Nephron progenitor cell (in vitro differentiated cells): ENCODE data around the gene RASSF1.

Experiments
- DNase-seq: peaks from one replicate; pipeline ENCODE4 v3.0.0; 2021
- H3K27ac Mint-ChIP-seq: 2 replicates; pipeline ENCODE4 v1.8.0; 2021; ENCODE audit warnings: mild to moderate bottlenecking, moderate library complexity, mixed read lengths
- H3K27me3 Mint-ChIP-seq: 2 replicates; pipeline ENCODE4 v1.8.0; 2021; ENCODE audit warnings: mild to moderate bottlenecking, low read depth, mixed read lengths; ENCODE audit not compliant: poor library complexity
- H3K36me3 Mint-ChIP-seq: 2 replicates; pipeline ENCODE4 v1.8.0; 2021; ENCODE audit warnings: low read depth, mixed read lengths
- H3K4me1 Mint-ChIP-seq: 2 replicates; pipeline ENCODE4 v1.8.0; 2021; ENCODE audit warnings: mixed read lengths
- H3K4me3 Mint-ChIP-seq: 2 replicates; pipeline ENCODE4 v1.8.0; 2021; ENCODE audit warnings: mild to moderate bottlenecking, moderate library complexity, mixed read lengths
- H3K9me3 Mint-ChIP-seq: 2 replicates; pipeline ENCODE4 v1.8.0; 2021; ENCODE audit warnings: mild to moderate bottlenecking, moderate library complexity, mixed read lengths
- TF ChIP-seq, protein P1 (sequence below): fragments of 200-600 bp; sonication (generic); IDR thresholded peaks from 2 replicates; pipeline ENCODE4 v1.5.0; 2021; ENCODE audit warnings: antibody characterized with exemption

RASSF1 gene

DNA sequence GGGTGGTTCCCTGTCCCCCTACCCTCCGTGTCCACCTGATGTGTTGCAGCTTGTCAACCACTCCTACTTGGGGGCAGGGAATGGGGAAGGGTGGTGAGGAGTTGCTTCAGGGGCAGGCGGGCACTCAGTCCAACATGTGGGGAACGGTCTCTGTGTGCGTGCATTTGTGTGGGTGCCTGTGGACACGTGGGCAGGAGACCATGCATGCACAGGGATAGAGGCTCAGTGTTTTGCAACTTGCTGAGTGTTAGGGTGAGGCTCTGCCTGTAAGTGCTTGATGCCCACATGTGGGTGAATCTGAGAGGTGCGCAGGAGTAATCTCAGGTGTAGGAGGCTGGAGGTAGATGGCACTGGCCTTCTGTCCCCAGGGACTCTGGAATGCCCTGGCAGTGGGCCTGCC is 43.1 kb upstream of the RASSF1 start:
- no peak for DNase-seq
- Mint-ChIP-seq H3K27ac (no peak overlapping the region), H3K27me3 (peaks cover 4% of the 10 kb centered on the region), H3K36me3 (no peaks in the 10 kb centered on the region), H3K4me1 (peaks cover 43% of the 10 kb centered on the region), H3K9me3 (no peaks in the 10 kb centered on the region), H3K4me3 (no peak overlapping the region)
- TF ChIP-seq, protein P1, sequence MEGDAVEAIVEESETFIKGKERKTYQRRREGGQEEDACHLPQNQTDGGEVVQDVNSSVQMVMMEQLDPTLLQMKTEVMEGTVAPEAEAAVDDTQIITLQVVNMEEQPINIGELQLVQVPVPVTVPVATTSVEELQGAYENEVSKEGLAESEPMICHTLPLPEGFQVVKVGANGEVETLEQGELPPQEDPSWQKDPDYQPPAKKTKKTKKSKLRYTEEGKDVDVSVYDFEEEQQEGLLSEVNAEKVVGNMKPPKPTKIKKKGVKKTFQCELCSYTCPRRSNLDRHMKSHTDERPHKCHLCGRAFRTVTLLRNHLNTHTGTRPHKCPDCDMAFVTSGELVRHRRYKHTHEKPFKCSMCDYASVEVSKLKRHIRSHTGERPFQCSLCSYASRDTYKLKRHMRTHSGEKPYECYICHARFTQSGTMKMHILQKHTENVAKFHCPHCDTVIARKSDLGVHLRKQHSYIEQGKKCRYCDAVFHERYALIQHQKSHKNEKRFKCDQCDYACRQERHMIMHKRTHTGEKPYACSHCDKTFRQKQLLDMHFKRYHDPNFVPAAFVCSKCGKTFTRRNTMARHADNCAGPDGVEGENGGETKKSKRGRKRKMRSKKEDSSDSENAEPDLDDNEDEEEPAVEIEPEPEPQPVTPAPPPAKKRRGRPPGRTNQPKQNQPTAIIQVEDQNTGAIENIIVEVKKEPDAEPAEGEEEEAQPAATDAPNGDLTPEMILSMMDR = no peak

DNA sequence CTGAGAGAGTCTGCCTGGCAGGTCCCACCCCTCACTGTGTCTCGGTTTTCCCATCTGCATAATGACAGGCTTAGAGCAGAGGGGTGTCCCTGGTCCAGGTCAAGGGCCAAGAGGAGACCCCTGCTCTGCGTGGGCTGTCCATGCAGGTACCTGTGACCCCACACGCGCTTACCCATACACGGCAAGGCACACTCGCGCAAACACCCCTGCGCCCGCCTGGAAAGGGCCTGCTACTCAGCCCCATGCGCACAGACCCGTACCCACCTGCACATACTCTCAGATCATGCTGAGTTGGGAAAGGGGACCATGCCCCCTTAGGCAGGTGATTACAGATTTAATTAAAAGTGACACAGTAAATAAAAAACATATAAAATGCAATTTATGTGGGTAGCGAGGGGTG is 42.1 kb upstream of the RASSF1 start:
- Mint-ChIP-seq H3K4me3 (no peak overlapping the region), H3K27ac (no peak overlapping the region)

DNA sequence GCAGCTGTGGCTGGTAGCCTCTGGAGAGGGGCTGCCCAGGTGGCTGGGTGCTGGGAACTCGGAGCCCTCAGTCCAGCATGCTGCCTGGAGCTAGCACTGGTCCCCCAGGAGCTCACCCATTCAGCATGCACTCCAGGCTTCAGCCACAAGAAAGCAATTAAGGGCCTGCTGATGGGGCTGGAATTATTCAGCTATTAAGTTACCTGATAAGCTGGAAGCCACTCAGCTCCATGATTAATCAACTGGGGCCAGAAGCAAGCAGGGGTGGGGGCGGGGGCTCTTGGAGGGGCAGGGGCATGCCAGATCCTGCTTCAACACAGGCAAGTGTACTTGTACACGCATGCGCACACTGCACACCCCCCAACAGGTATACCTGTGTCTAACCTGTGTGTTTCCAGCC is 40.7 kb upstream of the RASSF1 start:
- DNase-seq = no peak
- Mint-ChIP-seq H3K4me3 (no peak overlapping the region), H3K9me3 (no peaks in the 10 kb centered on the region), H3K27me3 (peaks cover 4% of the 10 kb centered on the region), H3K4me1 (peaks cover 45% of the 10 kb centered on the region), H3K36me3 (no peaks in the 10 kb centered on the region), H3K27ac (no peak overlapping the region)
- TF ChIP-seq, protein P1 = no peak

More for the DNA sequence above, 42.1 kb upstream of the RASSF1 start:
- Mint-ChIP-seq H3K36me3 (no peaks in the 10 kb centered on the region), H3K27me3 (peaks cover 4% of the 10 kb centered on the region), H3K4me1 (peaks cover 47% of the 10 kb centered on the region), H3K9me3 (no peaks in the 10 kb centered on the region)
- TF ChIP-seq, protein P1 = no peak
- no peak for DNase-seq

DNA sequence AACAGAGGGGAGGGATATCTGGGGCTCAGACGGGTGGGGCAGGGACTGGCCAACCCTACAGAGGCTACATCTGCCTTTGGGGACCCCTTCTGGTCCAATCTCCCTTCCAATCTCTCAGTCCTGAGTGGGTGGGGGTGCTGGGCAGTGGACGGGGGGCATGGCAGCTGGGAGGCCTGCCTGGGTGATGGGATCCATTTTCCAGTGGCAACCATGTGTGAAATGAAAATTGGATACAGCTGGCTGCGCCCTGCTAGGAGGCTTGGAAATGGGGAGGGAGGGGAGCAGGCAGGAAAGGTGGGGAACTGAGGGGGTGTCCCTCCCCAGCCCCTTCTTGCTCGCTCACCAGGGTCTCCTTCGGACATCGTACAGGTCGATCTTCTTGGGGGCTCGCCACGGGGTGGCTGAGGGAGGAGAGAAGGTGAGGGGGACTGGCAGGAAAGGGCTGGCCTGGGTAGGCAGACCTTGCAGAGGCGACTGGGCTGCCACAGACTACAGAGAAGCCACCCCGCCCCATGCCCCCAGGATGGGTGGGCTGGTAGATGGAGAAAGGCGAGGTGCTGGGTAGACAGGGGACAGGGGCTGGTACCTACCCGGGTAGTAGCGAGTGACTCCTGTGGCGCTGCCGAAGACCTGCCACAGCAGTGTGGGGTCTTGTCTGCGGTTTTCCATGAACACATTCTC is 39.9 kb upstream of the RASSF1 start:
- no peak for DNase-seq
- TF ChIP-seq, protein P1 = no peak
- Mint-ChIP-seq H3K27ac (no peak overlapping the region), H3K9me3 (no peaks in the 10 kb centered on the region), H3K4me1 (peaks cover 49% of the 10 kb centered on the region), H3K4me3 (no peak overlapping the region), H3K36me3 (no peaks in the 10 kb centered on the region), H3K27me3 (peaks cover 4% of the 10 kb centered on the region)

DNA sequence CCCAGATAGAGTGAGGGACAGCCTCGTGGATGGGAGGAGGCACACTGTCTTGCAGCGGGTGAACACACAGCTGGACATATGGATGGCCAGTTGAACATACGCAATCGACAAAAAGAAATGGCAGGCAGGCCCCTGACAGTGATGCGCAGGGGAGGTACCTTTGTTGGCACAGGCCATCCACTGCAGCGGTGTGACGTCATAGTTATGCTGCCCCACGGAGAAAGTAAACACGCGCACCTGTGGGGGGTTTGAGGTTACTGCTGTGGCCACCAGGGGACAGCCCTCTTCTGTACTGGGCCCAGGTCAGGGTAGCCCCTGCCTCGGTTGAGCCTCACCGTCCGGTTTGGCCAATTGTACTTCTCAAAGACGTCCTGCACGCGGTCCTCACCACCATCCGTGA is 38.1 kb upstream of the RASSF1 start:
- Mint-ChIP-seq H3K4me1 (peaks cover 62% of the 10 kb centered on the region), H3K27ac (no peak overlapping the region), H3K9me3 (no peaks in the 10 kb centered on the region)

More for the DNA sequence above, 38.1 kb upstream of the RASSF1 start:
- no peaks in the 10 kb centered on the region for H3K27me3 Mint-ChIP-seq
- no peaks in the 10 kb centered on the region for H3K36me3 Mint-ChIP-seq
- TF ChIP-seq, protein P1 = no peak
- H3K4me3 Mint-ChIP-seq = no peak overlapping the region
- DNase-seq = no peak
